Hematopoietic multipotent progenitor cell treated with erythropoietin and hydrocortisone succinate and interleukin-3 and kit ligand, for 17 days (in vitro differentiated cells): Measurements from ENCODE around the gene ZSCAN9.

Experiments
- DNase-seq: peaks from one replicate; pipeline ENCODE4 v3.0.0-alpha.2; 2015; ENCODE audit warnings: low spot score

ZSCAN9 gene

DNA sequence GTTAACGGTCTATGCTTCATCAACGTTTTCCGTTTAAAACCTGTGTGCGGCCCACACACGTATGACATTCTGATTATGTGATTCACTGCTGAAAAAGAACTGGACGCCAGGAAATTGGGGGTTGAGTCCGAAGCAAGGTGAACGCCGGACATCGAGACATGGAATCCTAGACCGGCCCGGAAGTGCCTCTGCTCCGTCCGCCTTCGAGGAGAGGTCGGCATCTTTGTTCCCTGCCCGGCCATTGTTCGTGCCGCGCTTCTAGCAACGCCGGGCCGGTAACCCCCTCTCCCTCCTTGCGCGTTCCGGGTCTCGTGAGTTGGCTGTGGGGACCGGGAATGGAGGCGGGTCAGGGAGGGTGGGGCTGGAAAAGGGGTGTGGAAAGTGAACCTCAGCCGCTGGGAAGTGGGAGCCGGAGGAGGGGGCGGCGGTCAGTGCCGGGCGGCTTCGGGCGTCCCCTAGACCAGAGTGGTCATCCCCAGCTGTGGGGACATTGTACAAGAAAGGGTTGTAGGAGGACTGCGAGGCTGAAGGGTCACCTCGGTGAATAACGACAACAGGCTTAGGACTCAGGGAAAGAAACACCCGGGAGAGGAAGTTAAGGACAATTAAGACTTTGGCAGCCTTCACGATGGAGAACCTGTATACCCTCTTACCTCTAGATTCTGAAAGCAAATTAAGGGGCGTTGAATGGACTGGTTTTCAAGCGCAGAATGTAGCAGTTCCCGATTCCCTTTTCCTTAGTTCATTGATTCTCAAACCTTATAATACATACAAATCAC is at the start of gene ZSCAN9:
Gene ZSCAN9, plus strand, starts transcription at position 220 of the 779 bp plus-strand sequence. CDS start 1,810 bp downstream, outside the sequence.
- peak; percentile 31 for DNase-seq

DNA sequence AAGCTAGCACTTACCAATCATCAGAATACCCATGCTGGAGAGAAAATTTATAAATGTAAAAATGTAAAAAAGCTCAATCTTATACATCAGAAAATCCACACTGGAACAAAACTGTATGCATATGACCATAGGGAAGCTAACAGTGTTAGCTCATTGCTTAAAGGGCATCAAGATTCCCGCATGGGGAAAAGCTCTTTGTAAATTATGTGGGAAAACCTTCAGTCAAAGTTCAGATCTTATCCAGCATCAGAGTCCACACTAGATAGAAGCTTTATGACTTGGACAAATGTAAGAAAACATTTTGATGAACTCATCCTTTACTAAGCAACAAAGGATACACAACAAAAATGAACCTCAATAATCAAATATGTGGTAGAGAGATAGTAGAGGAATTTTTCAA is 48.7 kb upstream of the ZSCAN9 start:
- DNase-seq: no peak

DNA sequence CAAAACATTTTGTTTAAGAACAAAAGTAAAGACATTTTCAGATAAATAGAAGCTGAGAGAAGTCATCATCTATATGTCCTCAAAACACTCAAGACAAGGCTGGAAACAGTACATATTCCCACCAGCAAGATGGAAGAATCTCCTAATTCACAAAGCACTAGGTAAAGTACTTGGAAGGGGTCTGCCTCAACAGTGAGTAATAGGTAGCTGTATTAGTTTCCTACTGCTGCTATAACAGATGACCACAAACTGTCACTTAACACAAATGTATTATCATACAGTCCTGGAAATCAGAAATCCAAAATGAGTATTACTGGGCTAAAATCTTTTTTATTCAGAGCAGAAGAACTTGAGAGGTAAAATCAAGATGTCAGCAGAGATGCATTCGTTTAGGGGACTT is 42.8 kb upstream of the ZSCAN9 start:
- DNase-seq: no peak

DNA sequence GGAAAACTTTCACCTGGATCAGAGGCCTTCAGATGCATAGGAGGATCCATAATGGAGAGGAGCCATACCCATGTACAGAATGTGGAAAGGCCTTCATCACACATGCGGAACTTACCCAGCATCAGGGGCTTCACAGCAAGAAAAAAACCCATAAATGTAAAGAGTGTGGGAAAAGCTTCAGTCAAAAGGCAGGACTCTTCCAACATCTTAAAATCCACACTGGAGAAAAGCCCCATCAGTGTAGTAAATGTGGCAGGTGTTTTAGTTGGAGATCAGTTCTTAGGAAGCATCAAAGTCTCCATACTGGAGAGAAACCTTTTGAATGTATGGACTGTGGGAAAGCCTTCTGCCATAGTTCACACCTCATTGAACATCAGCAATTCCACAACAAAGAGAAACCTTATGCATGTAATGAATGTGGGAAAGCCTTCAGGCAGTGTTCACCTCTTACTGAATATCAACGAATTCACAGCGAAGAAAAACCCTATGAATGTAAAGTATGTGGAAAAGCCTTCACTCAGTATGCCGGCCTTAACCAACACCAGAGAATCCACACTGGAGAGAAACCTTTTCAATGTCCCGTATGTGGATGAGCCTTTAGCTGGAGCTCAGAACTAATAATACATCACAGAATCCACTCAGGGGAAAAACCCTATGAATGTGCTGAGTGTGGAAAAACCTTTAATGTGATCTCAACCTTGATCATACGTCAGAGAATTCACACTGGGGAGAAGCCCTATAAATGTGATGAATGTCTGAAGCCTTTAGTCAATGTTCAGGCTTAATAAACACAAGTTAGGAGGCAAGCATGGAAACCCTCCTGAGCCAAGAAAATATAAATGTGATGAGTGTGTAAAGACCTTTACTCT is 36.7 kb upstream of the ZSCAN9 start:
- DNase-seq: no peak

DNA sequence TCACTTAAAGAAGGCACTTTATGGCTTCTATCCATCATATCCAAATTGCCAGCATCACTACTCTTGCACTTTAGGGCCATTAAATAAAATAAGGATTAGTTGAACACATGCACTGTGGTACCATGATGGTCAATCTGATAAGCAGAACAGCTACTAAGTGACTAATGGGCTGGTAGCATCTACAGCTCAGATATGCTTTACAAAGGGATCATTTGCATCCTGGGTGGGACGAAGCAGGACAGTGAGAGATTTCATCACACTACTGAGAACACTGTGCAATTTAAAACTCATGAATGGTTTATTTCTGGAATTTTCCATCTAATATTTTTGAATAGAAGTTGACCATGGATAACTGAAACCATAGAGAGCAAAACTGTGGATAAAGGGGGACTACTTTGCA is 25.1 kb upstream of the ZSCAN9 start:
- no peak for DNase-seq

DNA sequence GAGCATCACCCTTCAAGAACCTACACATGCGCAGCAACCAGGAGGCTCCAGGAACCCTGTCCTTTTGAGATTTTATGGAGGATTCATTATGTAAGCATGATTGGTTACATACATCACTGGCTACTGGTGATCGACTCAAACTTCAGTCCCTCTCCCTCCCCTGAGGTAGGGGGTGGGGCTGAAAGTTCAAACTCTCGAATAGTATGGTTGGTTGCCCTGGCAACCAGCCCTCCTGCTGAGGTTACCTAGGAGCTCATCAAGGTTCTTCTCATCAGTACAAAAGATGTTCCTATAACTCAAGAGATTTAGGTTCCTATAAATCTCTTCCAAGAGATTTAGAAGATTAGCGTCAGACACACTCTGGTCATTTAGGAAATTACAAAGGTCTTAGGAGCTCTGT is 21.9 kb upstream of the ZSCAN9 start:
- DNase-seq: no peak

DNA sequence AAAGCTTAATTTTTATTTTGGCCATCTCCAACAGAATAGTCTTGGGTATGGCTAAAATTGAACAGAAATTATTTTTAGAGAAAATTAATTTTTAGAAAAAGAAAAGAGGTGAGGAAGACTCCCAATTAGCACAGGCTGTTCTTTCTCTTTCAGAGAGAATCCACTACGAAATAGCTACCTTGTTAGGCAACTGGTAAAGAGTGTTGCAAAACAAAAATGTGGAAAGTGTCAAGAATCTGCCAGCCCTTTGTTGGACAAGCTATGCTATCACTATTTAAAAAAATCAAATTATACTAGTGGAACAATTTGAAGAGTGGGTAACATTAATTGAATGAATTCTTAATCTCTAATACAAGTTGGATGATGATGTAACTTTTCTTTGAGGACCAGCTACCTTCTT is 19.2 kb upstream of the ZSCAN9 start:
- no peak for DNase-seq

DNA sequence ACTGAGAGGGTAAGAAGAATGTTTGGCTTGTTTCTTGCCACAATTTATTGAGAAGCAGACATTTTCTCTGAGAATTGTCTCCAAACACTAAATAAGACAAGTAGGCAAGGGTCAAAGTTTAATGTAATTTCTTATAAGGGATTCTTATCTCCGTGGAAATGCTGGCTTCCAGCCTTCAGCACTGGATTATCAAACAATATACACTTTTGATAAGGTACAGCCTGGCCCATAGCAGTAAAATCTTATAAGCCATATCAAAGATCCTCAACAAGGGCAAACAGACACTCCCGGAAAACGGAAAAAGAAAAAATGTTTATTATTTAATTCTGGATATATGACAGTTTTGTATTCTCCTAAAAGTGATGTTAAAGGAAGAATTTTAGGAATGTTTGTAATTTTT is 18.5 kb upstream of the ZSCAN9 start:
- no peak for DNase-seq

DNA sequence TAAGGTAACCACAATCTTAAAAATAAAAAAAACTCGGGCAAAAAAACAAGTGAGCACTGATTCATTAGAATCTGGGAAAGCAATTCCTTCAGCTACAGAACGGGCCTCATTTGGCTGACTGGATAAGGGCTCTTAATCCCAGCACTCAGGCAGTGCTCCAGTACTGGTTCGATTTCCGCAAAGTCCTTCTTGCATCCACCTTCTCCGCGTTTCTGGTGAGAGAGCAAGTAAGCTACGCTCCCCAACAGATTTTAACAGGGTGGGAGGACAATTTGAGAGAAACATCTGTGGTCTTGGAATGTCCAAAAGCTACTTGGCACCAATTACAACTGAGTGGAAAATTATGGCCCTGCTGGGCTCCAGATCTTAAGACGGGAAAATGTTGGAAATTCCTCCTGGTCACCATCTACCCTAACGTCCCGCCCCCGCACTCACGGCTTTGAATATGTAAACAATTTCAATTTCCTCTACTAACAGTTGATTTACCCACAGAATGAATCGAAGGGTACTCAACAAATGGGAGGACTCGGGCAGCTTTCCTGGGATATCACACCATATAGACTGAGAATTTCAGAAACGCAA is 18.1 kb upstream of the ZSCAN9 start:
- no peak for DNase-seq

DNA sequence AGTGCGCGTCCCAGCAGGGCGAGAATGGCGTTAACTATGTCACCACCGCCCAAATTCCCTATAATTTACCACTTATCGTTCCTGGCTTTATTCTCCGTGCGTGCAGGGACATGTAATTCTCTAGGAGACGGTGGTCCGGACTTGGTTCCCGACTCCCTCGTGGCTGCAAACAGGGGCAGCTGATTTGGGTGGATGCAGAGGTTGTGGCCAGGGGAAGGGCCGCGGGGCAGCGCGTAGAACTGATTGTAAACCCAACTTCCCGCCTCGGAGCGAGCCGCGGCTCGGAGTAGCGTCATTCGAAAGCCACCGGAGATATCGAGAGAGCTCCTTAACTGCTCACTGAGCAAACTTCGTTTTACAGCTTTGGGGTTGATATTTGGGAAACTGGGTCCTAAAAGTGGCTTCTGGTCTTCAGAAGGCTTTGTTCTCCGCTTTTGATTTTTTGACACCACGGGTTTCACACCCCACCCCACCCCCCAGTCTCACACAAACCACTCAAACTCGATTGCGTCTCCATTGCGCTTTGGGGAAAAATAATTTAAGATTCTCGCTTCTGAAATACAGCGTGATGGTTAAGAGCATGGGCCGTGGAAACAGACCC is 17.5 kb upstream of the ZSCAN9 start:
- DNase-seq: no peak

DNA sequence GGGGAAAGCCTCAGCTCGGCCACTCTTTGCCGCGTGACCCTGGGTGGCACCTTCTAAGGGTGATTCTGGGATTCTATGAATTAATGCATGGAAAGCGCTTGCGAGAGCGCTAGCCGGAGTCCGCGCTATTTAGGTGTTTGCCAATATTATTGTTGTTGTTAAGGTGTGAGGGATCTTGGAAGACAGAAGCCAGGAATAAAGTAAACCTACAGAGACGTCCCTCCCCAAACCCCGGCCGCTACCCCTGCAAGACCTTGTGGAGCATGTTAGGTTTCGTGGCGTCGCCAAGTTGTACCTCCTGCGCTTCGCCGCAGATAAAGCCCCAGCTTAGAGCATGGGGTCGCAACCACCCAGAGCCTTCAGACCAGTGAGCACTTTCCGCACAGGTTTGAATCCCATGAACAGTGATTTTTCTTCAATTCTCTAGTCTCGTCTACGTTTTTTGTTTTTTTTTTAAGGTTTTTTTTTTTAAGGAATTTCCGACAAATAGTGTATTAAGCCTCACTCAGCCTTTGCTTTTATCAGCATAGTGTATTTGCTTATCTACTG is 16.9 kb upstream of the ZSCAN9 start:
- no peak for DNase-seq

DNA sequence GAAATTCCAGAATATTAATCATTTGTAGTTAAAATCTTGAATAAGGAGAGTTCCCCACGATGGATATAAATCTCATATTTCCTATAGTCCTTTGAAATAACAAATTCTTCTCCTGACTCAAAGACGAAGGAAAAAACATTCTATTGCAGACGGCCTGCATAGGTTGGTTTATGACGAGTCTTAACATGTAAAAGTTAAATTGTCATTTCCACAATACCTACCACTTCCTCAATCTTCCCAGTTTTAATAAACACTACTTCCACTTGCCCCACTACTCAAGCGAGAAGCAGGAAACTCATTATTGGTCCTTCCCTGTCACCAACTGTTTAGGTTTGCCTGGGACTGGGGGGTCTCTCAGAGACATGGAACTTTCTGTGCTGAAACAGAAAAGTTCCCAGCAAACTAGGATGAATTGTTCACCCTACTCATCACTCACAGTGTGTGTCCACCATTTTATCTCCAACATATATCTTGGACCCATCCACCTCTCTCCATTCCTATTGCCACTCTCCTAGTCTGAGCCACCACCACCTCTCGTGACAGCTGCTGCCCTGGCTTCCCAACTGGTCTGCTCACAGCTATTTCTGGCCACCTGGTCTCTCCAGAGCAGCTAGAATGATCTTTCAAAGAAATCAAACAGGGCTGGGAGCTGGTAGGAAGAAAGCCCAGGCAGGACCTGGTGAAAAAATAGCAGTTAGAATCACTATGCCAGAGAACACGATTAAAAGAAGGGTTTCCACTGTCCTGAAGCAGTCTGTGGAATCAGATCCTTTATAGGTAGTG is 15.1 kb upstream of the ZSCAN9 start:
- no peak for DNase-seq

DNA sequence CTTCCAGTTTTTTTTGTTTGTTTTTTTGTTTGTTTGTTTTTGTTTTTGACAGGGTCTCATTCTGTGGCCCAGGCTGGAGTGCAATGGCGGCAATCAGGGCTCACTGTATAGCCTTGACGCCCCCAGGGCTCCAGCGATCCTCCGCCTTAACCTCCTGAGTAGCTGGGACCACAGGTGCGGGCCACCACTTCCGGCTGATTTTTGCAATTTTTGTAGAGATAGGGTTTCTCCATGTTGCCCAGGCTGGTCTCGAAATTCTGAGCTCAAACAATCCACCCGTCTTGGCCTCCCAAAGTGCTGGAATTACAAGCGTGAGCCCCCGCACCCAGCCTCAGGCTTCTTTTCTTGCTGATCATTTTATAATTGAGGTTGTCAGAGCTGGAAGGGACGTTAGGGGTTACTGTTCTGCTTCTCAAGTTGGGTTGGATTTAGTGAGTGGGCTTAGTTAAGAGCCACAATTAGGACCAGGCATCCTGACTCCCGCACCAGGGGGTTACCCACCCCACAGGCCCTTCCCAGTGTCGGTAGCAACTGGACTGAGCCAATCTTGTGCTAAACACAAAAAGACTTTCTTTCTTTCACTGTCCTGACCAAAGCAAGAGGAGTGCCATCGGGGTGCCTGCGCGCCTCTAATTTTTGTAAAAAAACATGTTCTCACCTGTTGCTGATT is 13.1 kb upstream of the ZSCAN9 start:
- DNase-seq: no peak

DNA sequence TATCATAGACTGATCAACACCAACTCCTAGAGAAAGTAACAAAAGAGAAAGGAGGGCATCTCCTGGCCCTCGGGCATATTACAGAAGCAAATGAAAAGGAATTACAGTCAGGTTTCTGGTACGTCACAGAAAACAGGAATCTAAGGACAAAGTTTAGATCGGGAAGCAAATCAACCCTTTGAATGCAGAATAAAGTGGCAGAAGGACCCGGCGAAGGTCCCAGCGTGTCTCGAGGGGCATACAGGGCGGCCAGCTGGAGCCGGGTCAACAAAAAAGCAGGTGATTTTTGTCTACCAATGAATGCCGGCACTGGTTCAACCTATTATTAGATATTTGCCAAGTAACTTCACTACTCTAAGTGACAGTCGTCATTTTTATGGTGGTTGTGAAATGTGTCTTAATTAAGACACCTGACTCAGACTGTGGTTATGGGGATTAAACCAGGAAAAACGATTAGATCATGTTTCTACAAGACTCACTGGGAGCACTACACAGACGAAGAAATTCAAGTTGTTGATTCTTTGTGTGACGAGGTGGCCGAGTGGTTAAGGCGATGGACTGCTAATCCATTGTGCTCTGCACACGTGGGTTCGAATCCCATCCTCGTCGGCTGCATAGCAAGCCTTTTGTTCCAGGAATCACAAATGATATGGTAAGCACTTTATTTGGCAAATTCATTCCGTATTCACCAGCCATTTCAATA is 12.4 kb upstream of the ZSCAN9 start:
- peak; percentile 61 for DNase-seq

DNA sequence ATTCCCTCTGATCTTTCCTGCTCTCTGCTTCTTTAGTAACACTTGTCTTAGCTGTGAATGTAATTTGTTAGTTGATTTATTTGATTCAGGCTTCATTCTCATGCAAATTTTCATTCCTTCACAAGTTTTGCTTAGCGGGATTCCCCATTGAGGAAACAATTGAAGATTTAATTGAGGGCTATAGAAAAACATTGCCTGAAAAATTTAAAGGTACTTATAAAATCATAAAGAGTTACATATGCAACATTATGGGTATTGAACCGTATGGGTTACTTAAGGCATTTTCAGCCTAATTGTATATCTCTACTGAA is 11.9 kb upstream of the ZSCAN9 start:
- no peak for DNase-seq

DNA sequence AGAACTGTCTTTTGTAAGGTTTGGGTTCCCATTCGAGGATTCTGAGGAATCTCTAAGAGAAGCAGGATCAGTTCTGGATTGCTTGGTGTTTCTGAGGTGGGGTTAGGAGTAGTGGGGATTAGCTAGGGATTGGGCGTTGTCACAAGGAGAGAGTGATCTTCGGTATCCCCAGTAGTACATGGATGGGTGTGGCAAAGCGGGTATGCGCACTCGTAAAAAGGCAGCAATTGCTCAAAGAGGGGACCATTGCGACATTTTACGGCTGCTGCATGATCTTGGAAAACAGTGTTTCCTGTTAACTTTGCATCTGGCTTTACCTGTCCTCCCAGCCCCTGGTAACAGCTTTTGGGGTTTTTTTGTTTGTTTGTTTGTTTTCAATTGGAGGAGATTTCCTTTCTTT is 9.7 kb upstream of the ZSCAN9 start:
- DNase-seq: no peak

DNA sequence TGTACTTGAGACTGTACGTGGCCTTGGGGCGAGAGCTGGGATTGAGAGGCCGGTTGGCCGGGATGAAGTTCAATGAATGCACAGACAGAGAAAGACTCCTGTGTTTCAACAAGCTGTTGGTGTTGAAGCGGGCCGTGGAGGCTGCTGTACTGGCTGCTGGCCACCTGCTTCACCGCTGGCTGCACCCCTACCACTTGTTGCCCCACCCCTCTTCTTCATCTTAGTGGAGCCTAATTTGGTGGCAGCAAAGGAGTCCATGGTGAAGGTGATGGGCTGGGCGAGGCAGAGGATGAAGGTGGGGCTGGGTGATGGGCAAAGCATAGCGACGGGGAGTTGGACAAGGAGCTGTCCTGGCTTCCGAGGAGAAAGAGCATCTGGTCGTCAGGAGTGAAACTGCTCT is 7.2 kb upstream of the ZSCAN9 start:
- DNase-seq: no peak

DNA sequence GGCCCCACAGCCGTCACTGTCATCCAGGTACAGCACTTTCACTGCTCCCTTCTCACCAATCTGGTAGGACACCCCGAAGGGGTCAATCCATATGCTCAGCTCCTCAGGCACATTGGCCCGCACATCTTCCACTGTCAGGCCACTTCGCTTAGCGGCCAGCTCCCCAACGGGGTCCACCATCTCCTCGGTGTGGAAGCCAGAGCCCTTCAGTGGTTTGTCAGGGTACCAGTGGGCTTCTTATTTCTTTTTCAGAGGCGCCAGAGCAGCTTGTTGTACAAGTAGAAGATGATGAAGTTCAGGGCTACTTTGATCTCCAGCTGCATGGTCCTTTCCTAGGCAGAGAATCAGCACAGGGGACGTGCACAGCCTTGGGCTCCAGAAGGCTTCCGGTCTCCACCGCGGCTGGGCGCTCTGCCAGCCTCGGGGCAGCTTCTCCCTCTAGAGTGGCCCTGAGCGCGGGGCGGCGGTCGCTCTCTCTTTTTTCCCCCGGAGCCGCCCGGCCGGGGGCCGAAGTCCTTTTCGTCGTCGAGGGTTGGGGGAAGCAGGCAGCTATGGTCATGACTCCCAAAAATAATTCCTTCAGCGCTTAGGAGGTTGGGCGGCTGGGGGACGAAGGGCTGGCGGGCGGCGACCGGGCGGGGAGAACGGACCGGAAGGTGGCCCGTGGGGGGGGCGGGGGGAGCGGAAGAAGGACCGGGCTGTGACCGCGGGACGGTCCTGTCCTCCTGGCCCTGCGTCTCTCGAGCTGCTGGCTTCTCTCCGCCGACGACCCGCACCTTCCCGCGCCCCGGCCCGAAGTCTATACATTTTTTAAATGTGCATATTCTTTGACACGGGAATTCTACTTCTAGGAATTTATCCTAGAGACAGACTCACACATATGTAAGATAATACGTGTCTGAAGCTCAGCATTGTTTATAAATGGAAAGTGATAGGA is 6.5 kb upstream of the ZSCAN9 start:
- DNase-seq: peak; percentile 75
